HUES48 (cell line): ENCODE measurements around the gene OSBPL1A.
A peak's percentile ranks its signal among the peaks of the same experiment; 100 is the strongest.

Experiments used
- H3K27ac ChIP-seq: one replicate; pipeline ENCODE4 v1.7.0; 2013; ENCODE audit warnings: low read depth, low read length, inconsistent platforms
- H3K27me3 ChIP-seq: 2 replicates; pipeline ENCODE4 v1.6.1; 2013; ENCODE audit warnings: mild to moderate bottlenecking, low read length; ENCODE audit not compliant: control insufficient read depth, insufficient read depth
- H3K36me3 ChIP-seq: 2 replicates; pipeline ENCODE4 v1.6.1; 2013; ENCODE audit warnings: low read length; ENCODE audit not compliant: control insufficient read depth, insufficient read depth
- H3K4me1 ChIP-seq: 2 replicates; pipeline ENCODE4 v1.6.1; 2013; ENCODE audit warnings: mild to moderate bottlenecking, low read length; ENCODE audit not compliant: control insufficient read depth, insufficient read depth
- H3K4me3 ChIP-seq: 2 replicates; pipeline ENCODE4 v1.5.1; 2013; ENCODE audit warnings: mild to moderate bottlenecking, low read depth, low read length
- H3K9ac ChIP-seq: 2 replicates; pipeline ENCODE4 v1.6.1; 2013; ENCODE audit warnings: mild to moderate bottlenecking, low read depth, low read length, moderate library complexity
- H3K9me3 ChIP-seq: 2 replicates; pipeline ENCODE4 v1.6.1; 2013; ENCODE audit warnings: low read length; ENCODE audit not compliant: control insufficient read depth, insufficient read depth

OSBPL1A gene

DNA sequence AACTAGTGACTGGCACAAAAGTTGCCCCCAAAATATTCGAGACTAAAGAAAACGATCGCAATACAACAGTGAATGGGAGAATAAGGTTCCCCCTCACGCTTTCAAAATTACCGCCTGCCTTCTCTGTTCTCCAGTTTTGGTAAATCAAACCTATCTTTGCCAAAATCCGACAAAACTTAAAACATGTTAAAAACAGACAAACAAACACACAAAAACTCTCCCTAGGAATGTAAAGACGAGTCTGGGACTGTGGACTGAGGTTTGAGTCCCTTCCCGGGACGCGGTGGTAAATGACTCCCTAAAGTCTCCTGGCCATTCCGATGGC lies 28.4 kb upstream of the OSBPL1A start:
- H3K36me3 ChIP-seq = peaks cover 21% of the 10 kb centered on the region
- peak overlapping the region; percentile 97 for H3K27ac ChIP-seq
- H3K9me3 ChIP-seq = no peaks in the 10 kb centered on the region
- H3K27me3 ChIP-seq = no peaks in the 10 kb centered on the region
- peak overlapping the region; percentile 99 for H3K9ac ChIP-seq
- H3K4me3 ChIP-seq = peak overlapping the region; percentile 96
- peaks cover 17% of the 10 kb centered on the region for H3K4me1 ChIP-seq

- no peak overlapping the region for H3K4me3 ChIP-seq
- no peak overlapping the region for H3K27ac ChIP-seq
- no peaks in the 10 kb centered on the region for H3K9me3 ChIP-seq
- H3K36me3 ChIP-seq = no peaks in the 10 kb centered on the region
- H3K27me3 ChIP-seq = no peaks in the 10 kb centered on the region
- H3K9ac ChIP-seq = no peak overlapping the region
- peaks cover 3% of the 10 kb centered on the region; the same call in 1 of the 2 replicates for H3K4me1 ChIP-seq
Observed at GRCh38 chr18:24421831-24422230, 24.2 kb upstream of the OSBPL1A start.

DNA sequence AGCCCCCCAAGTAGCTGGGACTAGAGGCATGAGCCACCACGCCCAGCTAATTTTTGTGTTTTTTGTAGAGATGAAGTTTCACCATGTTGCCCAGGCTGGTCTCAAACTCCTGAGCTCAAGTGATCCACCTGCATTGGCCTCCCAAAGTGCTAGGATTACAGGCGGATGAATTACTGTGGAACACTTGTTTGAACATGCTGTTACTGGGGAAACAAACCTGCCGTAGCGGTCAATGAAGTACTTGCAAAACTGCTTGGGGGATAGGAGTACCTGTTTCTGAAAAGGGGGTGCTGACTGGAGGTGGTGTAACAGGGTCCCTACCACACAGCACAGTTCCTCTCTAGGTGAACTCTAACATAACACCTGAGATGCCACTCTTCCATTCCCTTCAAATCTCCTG lies 22.9 kb upstream of the OSBPL1A start:
- peaks cover under 1% of the 10 kb centered on the region; the same call in 1 of the 2 replicates for H3K4me1 ChIP-seq
- H3K4me3 ChIP-seq = no peak overlapping the region
- H3K9ac ChIP-seq = no peak overlapping the region
- no peaks in the 10 kb centered on the region for H3K36me3 ChIP-seq
- H3K27ac ChIP-seq = no peak overlapping the region
- no peaks in the 10 kb centered on the region for H3K27me3 ChIP-seq
- no peaks in the 10 kb centered on the region for H3K9me3 ChIP-seq

DNA sequence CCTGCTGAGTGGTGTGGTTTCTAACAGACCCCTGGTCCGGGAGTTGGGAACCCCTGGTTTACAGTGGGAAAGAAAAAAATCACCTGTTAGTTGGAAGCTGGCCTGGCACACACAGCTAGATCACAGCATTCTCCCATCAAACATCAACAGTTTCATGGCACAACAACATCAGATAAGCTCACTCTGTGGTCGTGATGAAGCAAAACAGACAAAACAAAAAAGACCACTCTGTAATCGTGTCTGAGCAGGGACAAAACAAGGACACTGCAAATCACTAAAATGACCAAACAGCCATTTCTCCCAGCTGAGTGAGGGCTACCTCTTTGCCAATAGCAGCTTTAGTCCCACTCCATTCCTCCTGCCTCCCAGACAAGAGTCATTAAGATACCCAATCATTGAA lies 19.9 kb upstream of the OSBPL1A start:
- H3K4me1 ChIP-seq = 0 out of 2 replicates have a peak, but pooled peaks cover 3% of the 10 kb centered on the region
- no peaks in the 10 kb centered on the region for H3K27me3 ChIP-seq
- no peaks in the 10 kb centered on the region for H3K36me3 ChIP-seq
- H3K9me3 ChIP-seq = no peaks in the 10 kb centered on the region
- H3K9ac ChIP-seq = no peak overlapping the region
- no peak overlapping the region for H3K4me3 ChIP-seq
- no peak overlapping the region for H3K27ac ChIP-seq

- no peak overlapping the region for H3K4me3 ChIP-seq
- H3K27ac ChIP-seq = no peak overlapping the region
- no peaks in the 10 kb centered on the region for H3K9me3 ChIP-seq
- peaks cover 8% of the 10 kb centered on the region; the same call in 1 of the 2 replicates for H3K4me1 ChIP-seq
- no peak overlapping the region for H3K9ac ChIP-seq
- no peaks in the 10 kb centered on the region for H3K27me3 ChIP-seq
- no peaks in the 10 kb centered on the region for H3K36me3 ChIP-seq
Observed at GRCh38 chr18:24414349-24415003, 16.9 kb upstream of the OSBPL1A start.

- Histone ChIP-seq H3K9me3 (no peaks in the 10 kb centered on the region), H3K4me3 (no peak overlapping the region), H3K27me3 (no peaks in the 10 kb centered on the region), H3K9ac (no peak overlapping the region), H3K27ac (no peak overlapping the region), H3K36me3 (no peaks in the 10 kb centered on the region), H3K4me1 (peaks cover 8% of the 10 kb centered on the region; the same call in 1 of the 2 replicates)
Observed at GRCh38 chr18:24413148-24413547, 15.5 kb upstream of the OSBPL1A start.

DNA sequence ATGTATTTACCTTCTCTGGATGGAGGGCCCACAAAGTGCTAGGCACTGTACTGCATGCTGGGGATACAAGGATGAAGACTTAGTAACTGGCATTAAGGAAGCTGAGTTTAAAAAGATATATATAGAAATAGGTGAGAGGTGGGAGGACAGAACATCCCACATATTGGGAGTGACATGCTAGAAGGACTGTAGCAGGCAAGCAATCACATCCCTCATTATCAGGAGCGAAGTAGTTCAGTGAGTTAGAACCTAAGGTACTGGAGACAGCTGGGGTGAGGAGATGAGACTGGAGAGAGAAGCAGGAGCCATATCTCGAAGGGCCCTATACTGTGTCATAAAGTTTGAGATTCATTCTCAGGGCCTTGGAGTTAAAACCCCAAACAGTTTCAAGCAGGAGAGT lies 10.9 kb upstream of the OSBPL1A start:
- H3K9me3 ChIP-seq = no peaks in the 10 kb centered on the region
- H3K36me3 ChIP-seq = no peaks in the 10 kb centered on the region
- no peak overlapping the region for H3K9ac ChIP-seq
- H3K27me3 ChIP-seq = no peaks in the 10 kb centered on the region
- H3K27ac ChIP-seq = no peak overlapping the region
- H3K4me3 ChIP-seq = no peak overlapping the region
- H3K4me1 ChIP-seq = peaks cover 8% of the 10 kb centered on the region; the same call in 1 of the 2 replicates

- Histone ChIP-seq H3K36me3 (no peaks in the 10 kb centered on the region), H3K27ac (no peak overlapping the region), H3K9me3 (no peaks in the 10 kb centered on the region), H3K27me3 (no peaks in the 10 kb centered on the region), H3K9ac (no peak overlapping the region), H3K4me3 (no peak overlapping the region), H3K4me1 (peaks cover 21% of the 10 kb centered on the region)
Observed at GRCh38 chr18:24404591-24404990, 7.0 kb upstream of the OSBPL1A start.

- H3K27me3 ChIP-seq = no peaks in the 10 kb centered on the region
- H3K4me3 ChIP-seq = no peak overlapping the region
- H3K36me3 ChIP-seq = no peaks in the 10 kb centered on the region
- no peak overlapping the region for H3K27ac ChIP-seq
- no peaks in the 10 kb centered on the region for H3K9me3 ChIP-seq
- peaks cover 31% of the 10 kb centered on the region for H3K4me1 ChIP-seq
- no peak overlapping the region for H3K9ac ChIP-seq
Observed at GRCh38 chr18:24403076-24403475, 5.5 kb upstream of the OSBPL1A start.

DNA sequence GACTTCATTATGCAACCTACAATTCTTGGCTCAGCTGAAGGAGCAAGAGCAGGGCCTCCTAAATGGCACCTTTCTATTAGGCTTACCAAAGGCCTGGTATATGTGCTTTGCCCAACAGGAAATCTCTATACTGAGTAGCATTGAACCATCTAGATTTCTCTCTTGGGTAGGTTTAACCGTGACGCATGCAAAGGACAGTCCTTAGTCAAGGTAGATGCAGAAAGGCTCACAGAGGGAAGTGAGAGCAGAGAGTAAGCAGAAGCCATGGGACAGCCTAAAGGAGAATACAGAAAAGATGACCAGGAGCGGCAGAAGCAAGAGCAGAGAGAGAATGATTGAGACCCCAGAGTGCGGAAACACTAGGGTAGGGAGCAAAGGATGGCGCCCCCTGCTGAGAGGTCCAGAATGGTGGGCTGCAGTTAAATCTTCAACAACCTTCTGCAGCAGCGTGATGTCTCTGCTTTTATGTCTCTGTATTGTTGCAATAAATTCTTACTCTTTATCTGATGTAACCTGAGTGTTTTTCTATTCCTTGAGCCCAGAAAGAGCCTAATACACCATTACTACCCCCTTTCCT lies 4.7 kb upstream of the OSBPL1A start:
- H3K9me3 ChIP-seq = no peaks in the 10 kb centered on the region
- H3K36me3 ChIP-seq = no peaks in the 10 kb centered on the region
- H3K4me3 ChIP-seq = no peak overlapping the region
- no peaks in the 10 kb centered on the region for H3K27me3 ChIP-seq
- no peak overlapping the region for H3K27ac ChIP-seq
- H3K9ac ChIP-seq = no peak overlapping the region
- peaks cover 31% of the 10 kb centered on the region for H3K4me1 ChIP-seq

DNA sequence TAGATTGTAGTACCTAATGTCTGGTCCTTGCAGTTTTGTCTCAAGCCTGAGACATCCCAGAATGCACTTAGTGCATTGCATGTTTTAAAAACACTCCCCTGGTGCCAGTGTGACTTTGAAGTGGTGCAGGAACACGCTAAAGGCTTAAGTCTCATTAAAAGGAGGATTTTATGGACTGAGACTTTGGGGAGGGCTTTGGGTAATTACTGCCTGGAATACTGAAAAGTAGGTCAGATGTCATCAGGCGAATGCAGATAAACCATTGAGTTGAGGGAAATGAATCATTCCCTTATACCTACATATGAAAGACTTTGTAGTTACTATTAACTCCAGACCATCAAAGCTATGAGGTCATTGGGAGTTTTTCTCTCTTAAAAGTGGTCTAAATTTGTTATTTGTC lies 3.0 kb upstream of the OSBPL1A start:
- no peaks in the 10 kb centered on the region for H3K36me3 ChIP-seq
- H3K27me3 ChIP-seq = no peaks in the 10 kb centered on the region
- H3K4me1 ChIP-seq = peaks cover 36% of the 10 kb centered on the region
- no peak overlapping the region for H3K4me3 ChIP-seq
- peak overlapping the region; percentile 9; the same call in 1 of the 2 replicates for H3K9ac ChIP-seq
- peak overlapping the region; percentile 24 for H3K27ac ChIP-seq
- no peaks in the 10 kb centered on the region for H3K9me3 ChIP-seq
